GM12878 (cell line): Measurements from ENCODE around the gene CDK17. TPM values are rescaled to one million over a fixed set of nuclear protein-coding genes. Genes with fewer than 3 reads are reported as not detected.

Experiments used
- ATAC-seq: fragments of 200-7000 bp; cut with Tn5 transposase; 3 replicates; pipeline ENCODE4 v1.9.1; 2020; ENCODE audit warnings: mild to moderate bottlenecking, moderate library complexity
- BruUV-seq: library from RNA; stranded (reverse); fragments of 400-500 nt; replicated peaks from 2 replicates; lab custom pipeline; 2021; lab: Mats Ljungman, UMichigan
- CTCF ChIA-PET: fragments of 300-600 bp; sonication (Branson Sonifier 250); formaldehyde crosslinking; extraction: SDS; loops from one replicate; lab custom pipeline; 2021; ENCODE audit warnings: inconsistent platforms; lab: Yijun Ruan, JAX
- POLR2A ChIA-PET: fragments of 350-600 bp; formaldehyde crosslinking; extraction: SDS; loops from one replicate; lab custom pipeline; 2021; ENCODE audit warnings: inconsistent platforms; lab: Charles Lee
- RAD21 ChIA-PET: fragments of 300-600 bp; sonication (Branson Sonifier 250); formaldehyde crosslinking; loops from one replicate; lab custom pipeline; 2023; ENCODE audit warnings: antibody characterized with exemption; ENCODE audit not compliant: unreplicated experiment; lab: Charles Lee
- SMC1A ChIA-PET: fragments of 300-600 bp; sonication (Branson Sonifier 250); formaldehyde crosslinking; loops from one replicate; lab custom pipeline; 2023; ENCODE audit not compliant: unreplicated experiment, uncharacterized antibody; lab: Charles Lee
- DNase-seq: peaks from one replicate; pipeline ENCODE4 v3.0.0-alpha.2; 2011; ENCODE audit warnings: low read depth, low spot score
- FAIRE-seq: peaks from 3 replicates; lab custom pipeline; 2011; peaks lifted over from hg19 to GRCh38; lab: Jason Lieb, UNC
- H2AFZ ChIP-seq: 2 replicates; pipeline ENCODE4 v1.6.0; 2011; ENCODE audit warnings: low read depth, low read length, control low read depth; ENCODE audit not compliant: control insufficient read depth
- H3K27ac ChIP-seq: 2 replicates; pipeline ENCODE4 v1.5.1; 2011; ENCODE audit warnings: control low read depth; ENCODE audit not compliant: control insufficient read depth, insufficient read depth
- H3K27me3 ChIP-seq, 2 experiments: replicated peaks in 1 of 2; 2 replicates each; pipeline versions ENCODE4 v1.6.0 to v1.6.1; 2011; ENCODE audit warnings: low read length in 1 of 2; ENCODE audit not compliant: control insufficient read depth in 2 of 2, insufficient read depth in 2 of 2
- H3K36me3 ChIP-seq, 2 experiments: 2 replicates each; pipeline ENCODE4 v1.5.1; 2011; ENCODE audit warnings: low read length in 1 of 2; ENCODE audit not compliant: control insufficient read depth in 2 of 2, insufficient read depth in 2 of 2
- H3K4me1 ChIP-seq: 2 replicates; pipeline ENCODE4 v1.6.1; 2011; ENCODE audit warnings: mild to moderate bottlenecking, low read length, moderate library complexity, mixed read lengths; ENCODE audit not compliant: control insufficient read depth, insufficient read depth
- H3K4me2 ChIP-seq: 2 replicates; pipeline ENCODE4 v1.6.0; 2011; ENCODE audit warnings: control low read depth; ENCODE audit not compliant: control insufficient read depth, insufficient read depth
- H3K4me3 ChIP-seq: fragments of 200-600 bp; sonication (generic); 2 replicates; pipeline ENCODE4 v1.5.1; 2016
- H3K79me2 ChIP-seq: 2 replicates; pipeline ENCODE4 v1.6.0; 2011; ENCODE audit warnings: low read length; ENCODE audit not compliant: control insufficient read depth, insufficient read depth
- H3K9ac ChIP-seq: 2 replicates; pipeline ENCODE4 v1.8.0; 2011; ENCODE audit warnings: low read length, control low read depth, mixed read lengths; ENCODE audit not compliant: control insufficient read depth, insufficient read depth
- H3K9me3 ChIP-seq: replicated peaks from 3 replicates; pipeline ENCODE4 v1.5.1; 2011; ENCODE audit warnings: mild to moderate bottlenecking, low read length; ENCODE audit not compliant: control insufficient read depth, insufficient read depth
- H4K20me1 ChIP-seq: 2 replicates; pipeline ENCODE4 v1.6.0; 2011; ENCODE audit not compliant: control insufficient read depth, insufficient read depth
- BHLHE40 ChIP-seq, 2 experiments: fragments of 450-650 bp in 1 of 2; IDR thresholded peaks; 2 replicates each; pipeline ENCODE4 v1.6.1; 2011 to 2017; ENCODE audit warnings: low read depth in 2 of 2, borderline replicate concordance in 1 of 2, improper control_type of control experiment in 1 of 2, low read length in 1 of 2, mild to moderate bottlenecking in 1 of 2
- BMI1 ChIP-seq: fragments of 450-650 bp; IDR thresholded peaks from 2 replicates; pipeline ENCODE4 v1.6.1; 2016; ENCODE audit warnings: mild to moderate bottlenecking, moderate library complexity, borderline replicate concordance
- GATAD2B ChIP-seq: fragments of 450-650 bp; conservative IDR thresholded peaks from 2 replicates; pipeline ENCODE4 v1.6.1; 2017; ENCODE audit warnings: low read depth, mild to moderate bottlenecking, moderate library complexity
- MXI1 ChIP-seq: fragments of 150-350 bp; IDR thresholded peaks from 2 replicates; pipeline ENCODE4 v1.6.1; 2011; ENCODE audit warnings: low read depth, mild to moderate bottlenecking, inconsistent platforms, low read length, improper control_type of control experiment
- NBN ChIP-seq: fragments of 450-650 bp; IDR thresholded peaks from 2 replicates; pipeline ENCODE4 v1.6.1; 2016
- SMAD1 ChIP-seq: fragments of 450-650 bp; IDR thresholded peaks from 2 replicates; pipeline ENCODE4 v1.6.1; 2018; ENCODE audit warnings: mild to moderate bottlenecking, low read depth; ENCODE audit not compliant: partially characterized antibody
- ZNF217 ChIP-seq: fragments of 450-650 bp; IDR thresholded peaks from 2 replicates; pipeline ENCODE4 v1.6.1; 2017; ENCODE audit warnings: antibody characterized with exemption, mild to moderate bottlenecking
- WGBS: methylation state at CpG from one replicate; pipeline ENCODE4 v1.1.6; 2016; ENCODE audit warnings: low lambda C conversion rate; ENCODE audit not compliant: insufficient replicate concordance, insufficient coverage; ENCODE audit errors: missing lambda C conversion rate; 5-methylcytosine and 5-hydroxymethylcytosine counted together
- in situ Hi-C: fragments of 300-500 bp; cut with MboI; formaldehyde crosslinking; loops from 9 replicates; pipeline ENCODE4 v1.14.3; 2018; ENCODE audit warnings: mixed read lengths
- intact Hi-C: fragments of 100-400 bp; cut with micrococcal nuclease; formaldehyde crosslinking; loops from one replicate; pipeline ENCODE4 v1.14.2; 2022; ENCODE audit not compliant: unreplicated experiment
- polyA plus RNA-seq, 11 experiments: library from polyadenylated mRNA; depleted of rRNA in 4 of 11; unstranded in 6 of 11; stranded (reverse) in 5 of 11; fragments of >200 nt; fragmentation: Nextera tagmentation in 4 of 11; fragmentation: Illumina TruSeq in 1 of 11; extraction: Ambion mirVana in 4 of 11; extraction: Trizol in 1 of 11; gene quantifications; 1 replicate in 1 of 11; 2 replicates in 10 of 11; pipeline versions ENCODE4 v1.2.1 to v1.2.3, GENCODE V29; 2011 to 2016; ENCODE audit warnings: inconsistent platforms in 2 of 11, missing spikeins in 2 of 11, low read depth in 1 of 11
- total RNA-seq, 4 experiments: library from RNA; depleted of rRNA in 3 of 4; stranded (reverse); fragments of >200 nt in 3 of 4; fragmentation: Illumina TruSeq in 1 of 4; extraction: Trizol in 1 of 4; gene quantifications; 2 replicates each; pipeline versions ENCODE4 v1.2.1 to v1.2.3, GENCODE V29; 2013 to 2021
- TF ChIP-seq, protein P1 (sequence below): fragments of 450-650 bp; IDR thresholded peaks from 2 replicates; pipeline ENCODE4 v1.6.1; 2017; ENCODE audit warnings: mild to moderate bottlenecking, moderate library complexity
- TF ChIP-seq, protein P2 (sequence below): IDR thresholded peaks from 2 replicates; pipeline ENCODE4 v1.6.1; 2012; ENCODE audit warnings: low read depth, low read length, improper control_type of control experiment
- TF ChIP-seq, protein P3 (sequence below): IDR thresholded peaks from 2 replicates; pipeline ENCODE4 v1.6.1; 2011; ENCODE audit warnings: borderline replicate concordance, low read depth, mild to moderate bottlenecking, moderate library complexity, low read length; ENCODE audit not compliant: insufficient read depth, poor library complexity, severe bottlenecking
- TF ChIP-seq, protein P4 (sequence below): fragments of 450-650 bp; IDR thresholded peaks from 2 replicates; pipeline ENCODE4 v1.6.1; 2017; ENCODE audit warnings: mild to moderate bottlenecking, moderate library complexity

Gene CDK17
- total and polyA plus RNA-seq, 10 of the 15 experiments (the other 5 are each of a cell fraction or from before 2014, with no cell fraction given): 5.6 to 45.6 (median 18.3) TPM

DNA sequence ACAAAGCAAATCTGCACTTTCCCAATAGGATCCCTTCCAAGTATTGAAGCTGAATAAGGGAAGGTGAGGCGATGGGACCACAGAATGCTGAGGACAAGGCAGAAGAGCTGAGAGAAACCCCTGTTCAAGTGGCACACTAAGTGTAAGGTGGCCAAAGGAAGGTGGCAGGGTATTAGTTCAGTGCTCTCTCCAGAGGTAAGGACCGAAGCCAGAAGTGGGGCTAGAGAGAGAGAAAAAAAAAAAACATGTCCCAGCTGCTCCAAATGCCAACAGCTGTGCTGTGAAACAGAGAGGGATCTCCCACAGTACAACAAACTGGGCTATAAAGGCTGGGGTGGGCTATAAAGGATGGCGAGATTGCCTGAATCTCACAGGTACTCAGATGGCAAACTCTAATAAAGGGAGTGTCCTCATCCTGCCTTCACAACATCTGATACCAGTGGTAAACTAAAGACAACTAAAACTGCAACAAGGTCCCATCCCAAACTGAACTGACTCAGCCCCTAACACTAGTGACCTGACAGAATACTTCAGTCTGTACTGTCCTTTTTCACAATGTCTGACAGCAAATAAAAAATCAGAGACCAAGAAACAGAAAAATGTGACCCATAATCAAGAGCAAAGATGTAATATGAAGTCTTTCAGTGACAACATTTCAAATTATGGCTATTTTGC is 47.9 kb downstream of the CDK17 start:
- RAD21 ChIA-PET: interaction anchor here (1.0 kb wide), 1 partner anchor 10 kb away, joined by 3 read pairs; no protein-coding TSS in a partner anchor
- peaks cover 6% of the 10 kb centered on the region; the same call in 1 of the 2 replicates for H4K20me1 ChIP-seq
- no peak overlapping the region for H3K4me2 ChIP-seq
- no peaks in the 10 kb centered on the region for H3K9me3 ChIP-seq
- peaks cover 7% of the 10 kb centered on the region; the same call in 1 of the 2 replicates for H3K4me1 ChIP-seq
- intact Hi-C loops (no loop called here), in situ Hi-C loops (no loop called here)
- no peak overlapping the region for H2AFZ ChIP-seq
- WGBS: 72% methylated on average over 3 of the region's 3 CpGs
- DNase-seq: no peak
- POLR2A ChIA-PET: interaction anchor here (0.6 to 0.9 kb wide), 2 partner anchors 26 to 55 kb away, joined by 3 read pairs; no protein-coding TSS in a partner anchor
- peak; percentile 59 for ATAC-seq
- no peak overlapping the region for H3K27ac ChIP-seq
- H3K9ac ChIP-seq: no peak overlapping the region
- H3K27me3 ChIP-seq: no peaks in the 10 kb centered on the region
- H3K4me3 ChIP-seq: no peak overlapping the region
- BruUV-seq: no TSS peak
- FAIRE-seq: peak; percentile 61
- CTCF ChIA-PET: interaction anchor here (1.1 kb wide), 1 partner anchor 15 kb away, joined by 3 read pairs; no protein-coding TSS in a partner anchor
- no peaks in the 10 kb centered on the region for H3K36me3 ChIP-seq
- SMC1A ChIA-PET: interaction anchor here (1.1 to 2.4 kb wide), 4 partner anchors 10 to 46 kb away, joined by 3 to 7 read pairs (median 5); no protein-coding TSS in a partner anchor
- H3K79me2 ChIP-seq: peaks cover 87% of the 10 kb centered on the region
- TF ChIP-seq ZNF217 (no peak), SMAD1 (no peak), BMI1 (no peak), BHLHE40 (IDR thresholded peaks at IDR 0.05; ENCODE audit: borderline replicate concordance in 1 of 2, low read depth in 2 of 2, low read length in 1 of 2) (no peak), MXI1 (no peak), GATAD2B (no peak), NBN (no peak)
- TF ChIP-seq, protein P1, sequence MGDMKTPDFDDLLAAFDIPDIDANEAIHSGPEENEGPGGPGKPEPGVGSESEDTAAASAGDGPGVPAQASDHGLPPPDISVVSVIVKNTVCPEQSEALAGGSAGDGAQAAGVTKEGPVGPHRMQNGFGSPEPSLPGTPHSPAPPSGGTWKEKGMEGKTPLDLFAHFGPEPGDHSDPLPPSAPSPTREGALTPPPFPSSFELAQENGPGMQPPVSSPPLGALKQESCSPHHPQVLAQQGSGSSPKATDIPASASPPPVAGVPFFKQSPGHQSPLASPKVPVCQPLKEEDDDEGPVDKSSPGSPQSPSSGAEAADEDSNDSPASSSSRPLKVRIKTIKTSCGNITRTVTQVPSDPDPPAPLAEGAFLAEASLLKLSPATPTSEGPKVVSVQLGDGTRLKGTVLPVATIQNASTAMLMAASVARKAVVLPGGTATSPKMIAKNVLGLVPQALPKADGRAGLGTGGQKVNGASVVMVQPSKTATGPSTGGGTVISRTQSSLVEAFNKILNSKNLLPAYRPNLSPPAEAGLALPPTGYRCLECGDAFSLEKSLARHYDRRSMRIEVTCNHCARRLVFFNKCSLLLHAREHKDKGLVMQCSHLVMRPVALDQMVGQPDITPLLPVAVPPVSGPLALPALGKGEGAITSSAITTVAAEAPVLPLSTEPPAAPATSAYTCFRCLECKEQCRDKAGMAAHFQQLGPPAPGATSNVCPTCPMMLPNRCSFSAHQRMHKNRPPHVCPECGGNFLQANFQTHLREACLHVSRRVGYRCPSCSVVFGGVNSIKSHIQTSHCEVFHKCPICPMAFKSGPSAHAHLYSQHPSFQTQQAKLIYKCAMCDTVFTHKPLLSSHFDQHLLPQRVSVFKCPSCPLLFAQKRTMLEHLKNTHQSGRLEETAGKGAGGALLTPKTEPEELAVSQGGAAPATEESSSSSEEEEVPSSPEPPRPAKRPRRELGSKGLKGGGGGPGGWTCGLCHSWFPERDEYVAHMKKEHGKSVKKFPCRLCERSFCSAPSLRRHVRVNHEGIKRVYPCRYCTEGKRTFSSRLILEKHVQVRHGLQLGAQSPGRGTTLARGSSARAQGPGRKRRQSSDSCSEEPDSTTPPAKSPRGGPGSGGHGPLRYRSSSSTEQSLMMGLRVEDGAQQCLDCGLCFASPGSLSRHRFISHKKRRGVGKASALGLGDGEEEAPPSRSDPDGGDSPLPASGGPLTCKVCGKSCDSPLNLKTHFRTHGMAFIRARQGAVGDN: no peak
- TF ChIP-seq, protein P2, sequence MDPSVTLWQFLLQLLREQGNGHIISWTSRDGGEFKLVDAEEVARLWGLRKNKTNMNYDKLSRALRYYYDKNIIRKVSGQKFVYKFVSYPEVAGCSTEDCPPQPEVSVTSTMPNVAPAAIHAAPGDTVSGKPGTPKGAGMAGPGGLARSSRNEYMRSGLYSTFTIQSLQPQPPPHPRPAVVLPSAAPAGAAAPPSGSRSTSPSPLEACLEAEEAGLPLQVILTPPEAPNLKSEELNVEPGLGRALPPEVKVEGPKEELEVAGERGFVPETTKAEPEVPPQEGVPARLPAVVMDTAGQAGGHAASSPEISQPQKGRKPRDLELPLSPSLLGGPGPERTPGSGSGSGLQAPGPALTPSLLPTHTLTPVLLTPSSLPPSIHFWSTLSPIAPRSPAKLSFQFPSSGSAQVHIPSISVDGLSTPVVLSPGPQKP: no peak
- TF ChIP-seq, protein P3, sequence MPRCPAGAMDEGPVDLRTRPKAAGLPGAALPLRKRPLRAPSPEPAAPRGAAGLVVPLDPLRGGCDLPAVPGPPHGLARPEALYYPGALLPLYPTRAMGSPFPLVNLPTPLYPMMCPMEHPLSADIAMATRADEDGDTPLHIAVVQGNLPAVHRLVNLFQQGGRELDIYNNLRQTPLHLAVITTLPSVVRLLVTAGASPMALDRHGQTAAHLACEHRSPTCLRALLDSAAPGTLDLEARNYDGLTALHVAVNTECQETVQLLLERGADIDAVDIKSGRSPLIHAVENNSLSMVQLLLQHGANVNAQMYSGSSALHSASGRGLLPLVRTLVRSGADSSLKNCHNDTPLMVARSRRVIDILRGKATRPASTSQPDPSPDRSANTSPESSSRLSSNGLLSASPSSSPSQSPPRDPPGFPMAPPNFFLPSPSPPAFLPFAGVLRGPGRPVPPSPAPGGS: no peak
- TF ChIP-seq, protein P4, sequence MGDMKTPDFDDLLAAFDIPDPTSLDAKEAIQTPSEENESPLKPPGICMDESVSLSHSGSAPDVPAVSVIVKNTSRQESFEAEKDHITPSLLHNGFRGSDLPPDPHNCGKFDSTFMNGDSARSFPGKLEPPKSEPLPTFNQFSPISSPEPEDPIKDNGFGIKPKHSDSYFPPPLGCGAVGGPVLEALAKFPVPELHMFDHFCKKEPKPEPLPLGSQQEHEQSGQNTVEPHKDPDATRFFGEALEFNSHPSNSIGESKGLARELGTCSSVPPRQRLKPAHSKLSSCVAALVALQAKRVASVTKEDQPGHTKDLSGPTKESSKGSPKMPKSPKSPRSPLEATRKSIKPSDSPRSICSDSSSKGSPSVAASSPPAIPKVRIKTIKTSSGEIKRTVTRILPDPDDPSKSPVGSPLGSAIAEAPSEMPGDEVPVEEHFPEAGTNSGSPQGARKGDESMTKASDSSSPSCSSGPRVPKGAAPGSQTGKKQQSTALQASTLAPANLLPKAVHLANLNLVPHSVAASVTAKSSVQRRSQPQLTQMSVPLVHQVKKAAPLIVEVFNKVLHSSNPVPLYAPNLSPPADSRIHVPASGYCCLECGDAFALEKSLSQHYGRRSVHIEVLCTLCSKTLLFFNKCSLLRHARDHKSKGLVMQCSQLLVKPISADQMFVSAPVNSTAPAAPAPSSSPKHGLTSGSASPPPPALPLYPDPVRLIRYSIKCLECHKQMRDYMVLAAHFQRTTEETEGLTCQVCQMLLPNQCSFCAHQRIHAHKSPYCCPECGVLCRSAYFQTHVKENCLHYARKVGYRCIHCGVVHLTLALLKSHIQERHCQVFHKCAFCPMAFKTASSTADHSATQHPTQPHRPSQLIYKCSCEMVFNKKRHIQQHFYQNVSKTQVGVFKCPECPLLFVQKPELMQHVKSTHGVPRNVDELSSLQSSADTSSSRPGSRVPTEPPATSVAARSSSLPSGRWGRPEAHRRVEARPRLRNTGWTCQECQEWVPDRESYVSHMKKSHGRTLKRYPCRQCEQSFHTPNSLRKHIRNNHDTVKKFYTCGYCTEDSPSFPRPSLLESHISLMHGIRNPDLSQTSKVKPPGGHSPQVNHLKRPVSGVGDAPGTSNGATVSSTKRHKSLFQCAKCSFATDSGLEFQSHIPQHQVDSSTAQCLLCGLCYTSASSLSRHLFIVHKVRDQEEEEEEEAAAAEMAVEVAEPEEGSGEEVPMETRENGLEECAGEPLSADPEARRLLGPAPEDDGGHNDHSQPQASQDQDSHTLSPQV: no peak
